HPDE6-E6E7 (cell line): ENCODE data around the gene PPP5C.
"Not testable (repeated sequence)": the region's sequence is repeated elsewhere in the genome, so short reads cannot be mapped to it uniquely, and the experiment has no call there.

Experiments
- DNase-seq: peaks from one replicate; pipeline ENCODE4 v3.0.0; 2011; ENCODE audit warnings: missing footprints; ENCODE audit errors: extremely low spot score

The PPP5C gene

GRCh38 chr19:46407856-46408663 lies 61.2 kb downstream of the PPP5C start:
- DNase-seq = no peak

DNA sequence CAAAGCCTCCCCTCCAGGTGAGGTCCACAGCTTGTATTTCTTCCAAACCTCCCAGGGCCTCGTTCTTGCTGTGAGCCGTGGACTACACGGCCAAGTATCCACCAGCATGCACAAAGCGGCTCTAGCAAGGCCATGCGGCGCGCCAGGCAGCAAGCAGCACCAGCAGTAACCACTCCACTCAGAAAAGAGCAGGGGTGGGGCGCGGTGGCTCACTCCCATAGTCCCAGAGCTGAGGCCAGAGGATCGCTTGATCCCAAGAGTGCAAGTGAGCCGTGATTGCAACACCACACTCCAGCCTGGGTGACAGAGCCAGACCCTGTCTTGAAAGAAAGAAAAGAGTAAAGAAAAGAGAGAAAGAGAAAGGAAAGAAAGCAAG lies 61.8 kb downstream of the PPP5C start:
- DNase-seq = no peak

DNA sequence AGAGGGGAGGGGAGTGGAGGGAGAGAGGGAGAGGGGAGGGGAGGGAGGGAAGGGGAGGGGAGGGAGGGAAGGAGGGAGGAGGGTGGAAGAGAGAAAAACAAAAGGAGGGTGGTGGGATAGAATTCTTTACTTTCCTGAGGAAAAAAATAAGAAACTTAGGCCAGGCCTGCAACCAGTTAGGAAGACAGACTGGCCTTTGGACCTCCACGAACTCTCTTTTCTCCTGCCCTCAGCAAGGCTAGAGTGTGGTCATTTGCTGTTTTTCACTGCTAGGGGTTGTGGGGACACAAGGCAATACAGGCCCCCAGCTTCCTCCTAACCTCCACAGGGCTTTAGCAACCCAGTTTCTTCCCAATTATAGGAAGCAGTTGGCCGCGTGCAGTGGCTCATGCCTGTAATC lies 62.3 kb downstream of the PPP5C start:
- no peak for DNase-seq

DNA sequence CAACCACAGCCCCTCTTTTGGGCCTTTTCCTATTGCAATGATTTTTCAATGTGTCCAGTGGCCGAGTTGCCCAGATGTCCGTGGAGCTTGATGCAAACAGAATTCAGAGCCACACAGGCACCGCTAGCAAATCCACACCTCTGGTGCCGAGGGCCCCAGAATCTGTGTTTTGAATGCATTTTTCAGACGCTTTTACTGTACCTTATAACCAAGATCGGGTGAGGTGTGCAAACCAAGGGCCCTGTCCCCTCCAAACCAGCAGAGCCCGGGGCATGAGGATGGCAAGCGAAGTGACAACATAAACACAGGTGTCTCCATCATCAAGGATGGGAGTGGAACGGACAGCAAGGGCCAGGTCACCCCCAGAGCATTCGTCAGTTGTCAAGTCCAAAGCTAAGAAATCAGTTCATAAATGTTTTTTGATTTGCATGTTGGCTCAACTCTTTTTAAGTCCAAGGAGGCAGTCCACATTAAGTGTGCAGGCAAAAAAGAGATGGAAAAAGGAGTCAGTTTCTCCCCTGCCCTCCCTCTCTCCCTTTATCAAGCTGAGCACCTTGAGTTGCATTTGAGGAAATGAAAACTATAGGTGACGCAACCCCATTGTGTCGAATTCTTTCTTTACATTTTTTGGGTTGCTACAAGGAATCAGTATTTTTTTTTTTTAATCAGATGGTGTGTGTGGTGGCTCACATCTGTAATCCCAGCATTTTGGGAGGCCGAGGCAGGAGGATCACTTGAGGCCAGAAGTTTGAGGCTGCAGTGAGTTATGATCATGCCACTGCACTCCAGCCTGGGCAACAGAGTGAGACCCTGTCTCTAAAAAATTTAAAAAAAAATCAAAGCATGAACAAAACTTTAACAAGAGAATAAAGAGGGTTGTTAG lies 63.6 kb downstream of the PPP5C start:
- no peak for DNase-seq

DNA sequence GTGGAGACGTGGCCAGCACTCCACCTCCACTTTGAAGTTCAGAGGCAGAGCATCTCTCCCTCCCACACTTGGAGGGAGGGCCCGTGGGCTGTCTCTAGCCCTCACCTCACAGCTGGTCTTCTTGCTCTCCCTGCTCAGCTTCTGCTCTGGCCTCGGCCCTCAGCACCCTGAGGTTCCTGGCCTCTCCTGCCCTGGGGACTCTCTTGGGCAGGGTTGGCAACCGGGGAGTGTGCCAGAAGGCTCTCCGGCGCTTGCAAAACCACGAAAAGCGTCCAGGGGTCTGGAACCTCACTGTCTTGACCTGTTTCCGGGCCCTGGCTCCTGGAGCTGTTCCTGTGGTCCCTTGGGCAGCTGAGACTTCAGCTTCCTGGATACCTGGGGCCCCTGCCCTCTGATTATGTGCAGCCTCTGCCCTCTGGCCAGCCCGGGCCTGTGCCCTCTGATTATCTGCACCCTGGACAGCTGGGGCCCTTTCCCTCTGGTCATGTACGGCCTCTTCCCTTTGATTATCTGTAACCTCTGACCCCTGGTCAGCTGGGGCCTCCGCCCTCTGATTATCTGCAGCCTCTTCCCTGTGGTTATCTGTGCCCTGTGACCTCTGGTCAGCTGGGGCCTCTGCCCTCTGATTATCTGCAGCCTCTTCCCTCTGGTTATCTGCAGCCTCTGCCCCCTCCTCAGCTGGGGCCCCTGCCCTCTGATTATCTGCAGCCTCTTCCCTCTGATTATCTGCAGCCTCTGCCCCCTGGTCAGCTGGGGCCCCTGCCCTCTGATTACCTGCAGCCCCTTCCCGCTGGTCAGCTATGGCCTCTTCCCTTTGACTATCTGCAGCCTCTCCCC lies 64.4 kb downstream of the PPP5C start:
- DNase-seq = no peak

DNA sequence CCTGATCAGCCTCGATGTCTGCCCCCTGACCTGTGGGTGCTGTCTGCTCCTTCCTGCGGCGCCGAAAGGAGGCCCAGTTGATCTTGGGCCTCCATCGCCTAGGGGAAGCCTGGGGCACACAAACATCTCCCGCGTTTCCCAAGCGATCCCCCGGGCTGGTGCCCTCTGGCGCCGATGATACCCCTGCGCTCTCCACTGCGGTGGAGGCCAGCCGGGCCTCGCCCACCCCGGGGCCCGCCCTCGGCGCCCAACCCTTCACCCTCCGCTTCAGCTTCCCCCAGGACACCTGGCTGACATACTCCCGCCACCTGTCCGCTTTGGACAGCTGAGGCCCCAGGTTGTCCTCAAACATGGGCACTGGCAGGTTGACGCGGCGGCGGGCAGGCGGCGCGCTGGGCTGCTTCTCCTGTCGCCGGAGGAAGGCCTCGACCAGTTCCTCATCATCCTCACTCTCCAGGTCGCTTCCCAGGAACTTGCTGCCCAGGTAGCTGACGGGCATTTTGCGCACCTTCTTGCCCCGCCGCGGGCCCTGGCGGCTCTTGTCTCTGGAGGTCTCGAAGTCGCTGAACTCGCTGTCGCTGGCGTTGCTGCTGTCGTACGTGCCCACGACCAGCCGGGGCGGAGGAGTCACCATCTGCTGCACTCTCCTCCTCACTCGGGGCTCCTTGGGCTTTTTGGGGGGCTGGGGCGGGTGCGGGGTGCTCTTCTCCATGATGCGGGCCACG lies 65.2 kb downstream of the PPP5C start:
- DNase-seq = no peak

- no peak for DNase-seq
These were observed 65.9 kb downstream of the PPP5C start for GRCh38 chr19:46412650-46413261.

DNA sequence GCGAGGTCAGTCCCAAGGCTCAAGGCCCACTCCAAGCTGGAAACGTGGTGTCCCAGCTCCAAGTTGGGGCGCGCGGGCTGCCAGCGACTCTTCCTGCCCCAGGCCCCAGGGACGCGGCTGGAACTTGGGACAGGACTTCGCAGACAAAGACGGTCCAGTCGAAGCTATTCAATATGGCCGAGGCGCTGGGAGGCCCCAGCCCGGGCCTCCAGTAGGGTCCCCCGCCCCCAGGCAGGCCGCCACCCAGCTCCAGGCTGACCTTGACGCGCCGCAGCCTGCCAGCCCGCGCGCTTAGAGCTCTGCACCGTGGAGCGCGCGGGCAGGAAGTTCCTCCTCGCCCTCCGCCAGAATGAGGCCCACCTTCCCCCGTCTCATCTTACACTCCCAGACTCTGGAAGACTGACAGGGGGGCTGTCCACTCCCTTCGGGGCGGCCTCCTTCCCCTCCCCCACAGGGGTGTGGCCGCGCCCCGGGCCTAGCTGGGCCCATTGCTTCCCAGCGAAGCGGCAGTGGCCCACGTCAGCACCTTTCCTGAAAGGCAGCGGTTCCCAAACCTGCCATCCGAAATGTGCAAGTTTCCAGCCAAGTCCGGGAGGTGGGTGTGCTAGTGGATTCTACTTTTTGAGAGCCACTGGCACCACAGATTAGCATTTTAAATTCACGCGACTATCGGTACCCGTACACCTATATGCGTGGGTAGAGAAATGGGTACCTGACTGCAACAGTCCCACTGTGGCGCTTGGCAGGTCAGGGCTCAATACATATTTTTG lies 66.6 kb downstream of the PPP5C start, which contains the start of gene CCDC8:
Gene CCDC8 (minus strand): TSS at position 303 of the 770 bp plus-strand sequence. CDS start 754 bp downstream, outside the sequence.
- DNase-seq = no peak

GRCh38 chr19:46414899-46415298 lies 68.0 kb downstream of the PPP5C start:
- DNase-seq = not testable (repeated sequence)

GRCh38 chr19:46415804-46416709 lies 69.2 kb downstream of the PPP5C start:
- DNase-seq = peak; percentile 44

DNA sequence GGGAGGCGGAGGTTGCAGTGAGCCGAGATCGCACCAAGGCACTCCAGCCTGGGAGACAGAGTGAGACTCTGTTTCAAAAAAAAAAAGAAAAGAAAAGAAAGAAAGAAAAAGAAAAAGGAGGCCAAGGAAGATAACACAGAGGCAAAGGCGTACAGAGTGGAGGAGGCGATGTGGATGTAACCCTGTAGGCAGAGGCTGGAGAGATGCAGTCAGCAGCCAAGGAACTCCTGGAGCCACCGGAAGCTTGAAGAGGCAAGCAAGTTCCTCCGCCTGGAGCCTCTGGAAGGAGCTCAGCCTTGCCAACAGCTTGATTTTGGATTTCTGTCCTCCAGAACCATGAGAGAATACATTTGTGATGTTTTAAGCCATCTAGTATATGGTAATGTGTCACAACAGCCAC lies 73.2 kb downstream of the PPP5C start:
- no peak for DNase-seq

DNA sequence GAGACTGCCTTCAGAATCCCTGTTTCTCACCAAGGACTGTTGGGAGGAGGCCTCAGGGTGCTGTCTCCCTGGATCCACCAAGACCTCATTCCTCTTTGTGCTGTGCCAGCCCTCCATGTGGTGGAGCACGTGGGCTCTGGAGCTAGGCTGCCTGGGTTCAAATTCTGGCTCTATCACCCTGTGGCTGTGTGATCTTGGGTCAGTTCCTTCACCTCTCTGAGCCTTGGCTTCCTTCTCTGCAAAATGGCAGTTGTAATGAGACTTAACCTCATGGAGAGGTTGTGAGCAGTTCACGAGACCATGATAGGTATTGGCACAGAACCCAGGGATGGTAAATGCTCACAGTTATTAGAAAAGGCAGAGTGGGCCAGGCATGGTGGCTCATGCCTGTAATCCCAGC lies 75.5 kb downstream of the PPP5C start:
- DNase-seq = no peak

DNA sequence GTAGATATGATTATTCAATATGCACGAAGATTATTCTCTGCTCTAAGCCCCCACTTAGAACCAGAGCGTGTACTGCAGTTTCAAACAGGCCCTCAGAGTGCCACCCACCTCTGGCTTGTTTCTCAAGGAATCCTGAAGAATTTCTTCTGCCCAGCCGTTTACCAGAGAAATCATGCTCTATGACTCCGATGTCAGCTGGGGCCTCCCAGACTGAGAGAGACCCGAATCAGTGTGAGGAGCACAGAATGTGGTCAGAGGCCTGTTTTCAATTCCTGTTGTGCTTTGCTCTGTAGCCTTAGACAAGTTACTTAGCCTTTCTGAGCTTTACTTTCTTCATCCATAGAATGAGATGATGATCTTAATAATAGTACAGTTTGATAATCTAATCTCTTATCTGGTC lies 76.3 kb downstream of the PPP5C start:
- DNase-seq = no peak

GRCh38 chr19:46426035-46426505 lies 79.2 kb downstream of the PPP5C start:
- no peak for DNase-seq

- no peak for DNase-seq
These were observed 79.7 kb downstream of the PPP5C start for GRCh38 chr19:46426506-46427162.

DNA sequence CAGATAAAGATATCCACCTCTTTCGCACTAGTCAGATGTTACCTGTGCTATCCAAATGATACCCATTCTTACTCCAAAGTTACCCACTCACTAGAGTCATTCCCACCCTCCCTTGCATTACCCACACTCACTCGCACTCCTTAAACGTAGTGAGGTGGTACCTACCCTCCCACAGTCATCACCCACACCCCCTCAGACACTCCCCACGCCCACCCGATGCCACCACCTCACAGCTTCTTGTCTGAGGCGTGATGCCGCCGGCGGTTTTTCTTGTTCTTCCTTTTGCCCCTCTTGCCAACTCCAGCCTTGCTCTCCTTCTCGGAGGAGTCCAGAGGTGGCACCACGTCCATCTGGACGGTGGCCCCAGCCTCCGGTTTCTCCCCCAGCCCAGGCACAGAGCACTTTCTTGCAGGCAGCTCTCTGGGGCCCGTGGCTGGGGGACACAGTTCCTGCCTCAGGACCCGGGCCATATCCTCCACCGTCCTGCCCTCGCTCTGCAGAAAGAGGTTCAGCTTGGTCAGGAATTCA lies 80.7 kb downstream of the PPP5C start:
- no peak for DNase-seq

DNA sequence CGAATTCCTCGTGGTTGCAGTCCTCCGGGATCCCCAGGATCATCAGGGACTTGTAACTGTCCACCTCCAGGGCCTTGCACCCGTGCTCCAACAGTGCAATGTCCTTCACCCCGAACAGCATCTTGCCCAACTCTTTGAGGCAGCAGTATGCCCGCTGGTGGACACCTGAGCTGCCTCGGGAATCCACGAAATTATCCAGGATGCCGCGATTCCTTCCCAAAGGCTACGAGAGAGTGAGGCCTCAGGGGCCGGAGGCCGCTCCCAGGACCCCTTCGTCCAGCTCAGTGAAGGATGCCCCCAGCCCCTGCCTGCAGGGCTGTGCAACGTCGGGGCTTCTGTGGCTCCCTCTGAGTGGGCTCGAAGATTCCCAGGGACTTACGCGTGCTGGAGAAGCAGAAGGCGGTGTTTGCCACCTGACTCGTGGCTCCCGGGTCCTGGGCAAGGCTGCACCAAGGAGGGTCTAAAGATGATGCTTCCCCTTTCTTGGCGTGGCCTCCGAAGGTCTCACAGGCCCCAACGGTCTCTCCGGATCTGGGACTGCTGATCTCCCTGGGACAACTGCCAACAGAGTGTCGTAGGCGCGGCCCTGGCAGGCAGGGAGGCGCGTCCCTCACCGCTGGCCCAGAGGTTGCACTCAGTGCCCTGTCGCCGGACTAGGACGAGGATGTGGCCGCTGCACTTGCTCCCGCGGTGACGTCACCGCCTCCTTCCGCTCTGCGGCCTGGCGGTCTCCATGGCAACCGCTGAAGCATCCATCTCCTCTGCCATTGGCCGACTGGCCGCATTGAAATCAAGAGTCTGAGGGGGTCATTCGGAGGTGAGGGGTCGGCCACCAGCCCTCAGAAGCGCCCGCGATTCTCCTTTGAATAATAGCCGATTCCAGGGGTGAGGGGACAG lies 81.6 kb downstream of the PPP5C start, which contains the start of gene PNMA8C:
Gene PNMA8C (minus strand): TSS at position 698 of the 897 bp plus-strand sequence. CDS start 577 bp downstream, at position 121.
- no peak for DNase-seq
